Measurements from ENCODE around the gene PRPH. TPM values are rescaled to one million over a fixed set of nuclear protein-coding genes. Genes with fewer than 3 reads are reported as not detected.

The PRPH gene
- total and polyA plus RNA-seq, 2 of the 8 experiments (the other 6 are each of a cell fraction or from before 2014, with no cell fraction given), result 0.79 to 1.4 TPM

- TF ChIP-seq CHD7 (IDR thresholded peaks at IDR 0.05; ENCODE audit: insufficient replicate concordance, low read length) (no peak), POLR2A (IDR thresholded peaks at IDR 0.05; ENCODE audit: control extremely low read depth in 1 of 2, low read depth in 2 of 2, low read length in 2 of 2) (peak in 1 of 2 experiments; percentile 65; a peak in 2 of 3 replicates), ATF3 (IDR thresholded peaks at IDR 0.05; ENCODE audit: insufficient read depth, low read depth, low read length) (no peak)
Measured at GRCh38 chr12:49273726-49274395, 21.1 kb upstream of the PRPH start (continued).

Measured in H1 (cell line).